ENCODE data around the gene FGF18.

The FGF18 gene

DNA sequence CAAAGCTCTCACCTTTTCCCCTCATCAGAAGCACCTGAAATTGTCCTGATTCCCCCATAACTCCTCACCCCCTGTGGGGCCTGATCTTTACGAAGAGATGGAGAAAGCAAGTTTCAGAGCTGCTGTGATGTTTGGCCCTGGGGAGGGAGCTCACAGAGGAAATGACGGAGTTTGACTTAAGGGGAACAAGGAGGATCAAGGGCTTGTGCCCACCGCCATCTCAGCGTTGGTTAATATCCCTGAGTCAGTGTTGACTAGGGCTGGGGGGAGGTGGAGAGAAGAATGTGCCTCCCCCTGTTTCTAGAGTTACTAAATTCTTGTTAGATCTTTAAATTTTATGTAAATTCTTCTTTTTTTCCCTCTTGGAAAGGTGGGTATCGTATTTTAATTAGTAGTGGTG lies 27.8 kb downstream of the FGF18 start:
- no peak for FAIRE-seq
- no peak for DNase-seq (ENCODE audit: insufficient read length, low spot score)
- no peak for TF ChIP-seq CTCF (IDR thresholded peaks at IDR 0.05; ENCODE audit: insufficient read depth, missing control alignments)

- no peak for TF ChIP-seq CTCF (IDR thresholded peaks at IDR 0.05; ENCODE audit: insufficient read depth, missing control alignments)
- FAIRE-seq: no peak
- no peak for DNase-seq (ENCODE audit: insufficient read length, low spot score)
These were observed 30.0 kb downstream of the FGF18 start for GRCh38 chr5:171449426-171449825.

DNA sequence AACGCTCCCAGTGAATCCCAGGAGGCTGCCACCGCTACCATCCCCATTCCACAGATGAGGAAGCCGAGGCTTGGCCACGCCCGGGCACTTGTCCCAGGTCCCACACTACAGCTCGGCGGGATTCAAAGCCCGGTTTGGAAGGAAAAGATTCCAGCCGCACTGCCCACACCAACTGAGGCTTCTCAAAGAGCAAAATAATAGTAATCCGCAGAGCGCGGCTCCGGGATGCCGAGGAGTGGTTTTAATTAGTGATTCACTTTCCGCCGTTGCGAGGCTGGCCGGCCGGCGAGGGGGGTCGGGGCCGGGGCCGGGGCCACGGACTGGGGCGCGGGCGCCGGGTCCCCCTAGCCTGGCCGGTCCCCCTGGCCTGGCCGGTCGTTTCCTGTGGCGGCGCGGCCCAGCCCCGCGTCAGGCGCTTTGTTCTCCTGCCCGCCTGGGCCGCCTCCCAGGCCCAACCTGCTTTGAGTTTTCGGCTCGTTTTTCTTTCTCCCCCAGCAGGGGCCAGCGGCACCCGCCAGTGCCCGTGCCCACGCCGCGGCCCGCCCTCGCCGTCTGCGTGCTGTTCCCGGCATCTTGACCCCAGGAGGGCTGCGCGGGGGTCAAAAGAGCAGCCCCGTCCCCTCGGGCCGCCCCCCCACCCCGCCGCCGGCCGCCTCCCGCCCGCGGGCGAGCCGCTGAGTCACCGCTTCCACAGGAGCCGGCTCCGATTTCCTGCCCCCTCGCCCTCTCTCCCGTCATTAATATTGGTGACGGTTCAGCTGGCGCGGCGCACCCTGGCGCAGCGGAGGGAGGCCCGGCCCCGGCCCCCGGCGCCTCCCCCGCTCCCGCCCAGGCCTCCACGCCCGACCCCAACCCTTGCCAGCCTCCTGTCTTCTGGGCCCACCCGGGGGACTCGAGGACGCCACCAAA lies 31.2 kb downstream of the FGF18 start:
- FAIRE-seq: no peak
- TF ChIP-seq CTCF (IDR thresholded peaks at IDR 0.05; ENCODE audit: insufficient read depth, missing control alignments): no peak
- no peak for DNase-seq (ENCODE audit: insufficient read length, low spot score)

GRCh38 chr5:171451421-171451820 lies 32.0 kb downstream of the FGF18 start:
- FAIRE-seq: no peak

GRCh38 chr5:171453056-171453725 lies 33.7 kb downstream of the FGF18 start:
- no peak for TF ChIP-seq CTCF (IDR thresholded peaks at IDR 0.05; ENCODE audit: insufficient read depth, missing control alignments)
- no peak for FAIRE-seq
- DNase-seq (ENCODE audit: insufficient read length, low spot score): no peak

More at GRCh38 chr5:171451421-171451820, 32.0 kb downstream of the FGF18 start:
- no peak for DNase-seq (ENCODE audit: insufficient read length, low spot score)
- TF ChIP-seq CTCF (IDR thresholded peaks at IDR 0.05; ENCODE audit: insufficient read depth, missing control alignments): no peak

GRCh38 chr5:171453988-171454387 lies 34.5 kb downstream of the FGF18 start:
- FAIRE-seq (no peak), DNase-seq (ENCODE audit: insufficient read length, low spot score) (no peak)
- TF ChIP-seq CTCF (IDR thresholded peaks at IDR 0.05; ENCODE audit: insufficient read depth, missing control alignments): no peak

GRCh38 chr5:171454549-171454948 lies 35.1 kb downstream of the FGF18 start:
- no peak for DNase-seq (ENCODE audit: insufficient read length, low spot score)
- FAIRE-seq: no peak
- no peak for TF ChIP-seq CTCF (IDR thresholded peaks at IDR 0.05; ENCODE audit: insufficient read depth, missing control alignments)
